ENCODE data around the gene SND1.

The SND1 gene

GRCh38 chr7:127770885-127771284 lies 118.9 kb downstream of the SND1 start:
- DNase-seq: no peak

DNA sequence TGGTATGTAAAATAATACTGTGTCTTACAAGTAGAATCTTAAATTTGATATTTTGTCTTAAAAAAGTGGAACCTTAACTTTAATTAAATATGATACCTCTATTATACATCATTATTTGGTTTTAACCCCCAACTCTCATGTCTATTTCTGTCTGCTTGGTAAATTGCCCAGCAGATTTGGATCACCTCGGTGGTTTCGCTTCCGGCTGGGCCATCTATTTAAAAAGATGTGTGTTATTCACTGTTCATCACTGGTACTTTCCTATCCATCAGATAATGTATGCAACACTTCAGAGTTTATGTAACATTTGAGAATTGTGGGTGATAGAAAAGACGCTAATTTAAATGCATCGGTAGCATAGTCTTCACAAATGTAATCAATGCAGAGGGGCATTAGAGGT lies 119.7 kb downstream of the SND1 start:
- DNase-seq: no peak

DNA sequence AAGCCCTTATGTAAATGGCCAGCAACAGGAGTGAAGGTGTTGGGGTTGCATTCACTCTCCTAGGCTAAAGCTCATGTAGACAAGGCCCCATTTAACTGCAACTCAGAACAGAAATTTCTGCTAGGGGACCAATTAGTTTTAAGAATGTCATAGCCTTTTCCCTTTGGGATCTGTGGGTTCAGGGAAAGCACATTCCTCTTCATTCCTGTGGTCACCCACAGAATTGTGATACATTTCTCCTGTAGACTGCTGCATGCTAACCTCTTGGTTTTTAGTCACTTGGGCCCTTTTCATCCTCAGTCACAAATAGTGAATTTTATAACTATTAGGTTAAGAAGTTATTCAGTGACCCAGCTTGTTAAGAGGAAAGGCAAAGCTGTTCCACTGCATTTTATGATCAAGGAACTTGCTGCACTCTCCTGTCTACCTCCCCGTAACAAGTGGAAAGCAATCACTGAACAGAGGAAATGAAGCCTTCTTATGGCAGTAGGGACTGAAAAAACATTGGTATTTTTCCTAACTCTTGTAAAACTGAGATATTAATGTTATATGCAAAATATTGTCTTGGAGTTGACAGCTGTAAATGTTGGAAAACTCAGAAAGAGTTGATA lies 124.9 kb downstream of the SND1 start:
- no peak for DNase-seq

GRCh38 chr7:127780489-127780888 lies 128.5 kb downstream of the SND1 start:
- DNase-seq: no peak

DNA sequence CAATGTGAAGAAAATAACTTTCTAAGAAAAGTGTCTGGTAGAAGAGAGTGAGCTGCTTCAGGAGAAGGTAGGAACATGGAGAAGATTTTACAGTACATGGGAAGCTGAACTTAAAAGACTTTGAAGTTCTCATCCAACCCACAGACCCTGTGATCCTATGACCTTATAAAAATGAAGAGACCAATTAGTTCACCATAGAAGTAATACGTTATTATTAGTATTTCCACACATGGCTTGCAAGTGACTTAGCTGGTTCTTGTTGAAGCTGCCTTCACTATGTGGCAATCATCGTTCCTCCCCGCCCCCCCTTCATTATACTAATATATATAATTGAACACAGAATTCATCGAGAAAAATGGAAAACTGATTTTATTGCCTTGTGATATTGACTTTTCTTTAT lies 129.1 kb downstream of the SND1 start:
- no peak for DNase-seq

- DNase-seq: no peak
These were observed 130.1 kb downstream of the SND1 start for GRCh38 chr7:127782075-127782474.

DNA sequence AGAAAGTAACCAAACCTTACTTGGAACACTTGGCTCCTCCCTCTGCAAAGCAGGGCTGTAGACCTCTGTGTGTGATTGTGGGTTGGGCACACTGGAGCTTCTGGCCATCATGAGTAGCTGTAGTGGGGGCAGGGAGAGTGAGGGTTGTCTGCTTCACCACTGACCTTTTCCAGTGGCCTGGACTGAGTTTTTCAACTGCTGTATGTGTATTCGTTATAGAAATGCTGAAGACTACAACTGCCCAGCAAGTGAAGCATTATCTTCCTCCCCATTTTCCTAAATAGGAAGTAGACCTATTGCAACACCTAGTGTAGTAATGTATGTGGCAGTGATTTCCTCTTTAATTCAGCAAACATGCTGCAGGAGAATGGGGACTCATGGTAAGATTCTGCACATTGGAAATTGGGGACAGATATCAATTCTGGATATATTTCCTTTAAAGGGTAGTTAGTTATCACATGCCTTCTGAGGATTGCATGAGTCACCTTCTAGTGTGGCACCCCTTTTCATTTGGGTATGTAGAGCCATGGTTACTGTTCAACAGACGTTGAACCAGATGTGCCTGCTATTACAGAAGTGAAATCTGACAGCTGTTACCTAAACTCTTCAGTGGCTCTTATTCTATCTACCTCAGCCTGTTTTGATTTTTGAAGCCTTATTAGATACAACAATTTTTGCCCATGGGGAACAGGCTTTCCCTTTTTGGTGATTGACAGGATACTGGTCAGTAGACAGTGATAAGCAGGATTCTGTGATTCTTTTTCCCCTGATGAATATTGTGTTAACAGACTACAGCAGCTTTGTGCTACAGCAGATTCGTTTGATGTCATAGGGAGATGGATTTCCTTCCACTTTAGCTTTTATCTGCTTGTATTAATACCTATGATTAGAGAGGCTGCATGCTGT lies 130.9 kb downstream of the SND1 start:
- no peak for DNase-seq

GRCh38 chr7:127786184-127786583 lies 134.2 kb downstream of the SND1 start:
- no peak for DNase-seq

DNA sequence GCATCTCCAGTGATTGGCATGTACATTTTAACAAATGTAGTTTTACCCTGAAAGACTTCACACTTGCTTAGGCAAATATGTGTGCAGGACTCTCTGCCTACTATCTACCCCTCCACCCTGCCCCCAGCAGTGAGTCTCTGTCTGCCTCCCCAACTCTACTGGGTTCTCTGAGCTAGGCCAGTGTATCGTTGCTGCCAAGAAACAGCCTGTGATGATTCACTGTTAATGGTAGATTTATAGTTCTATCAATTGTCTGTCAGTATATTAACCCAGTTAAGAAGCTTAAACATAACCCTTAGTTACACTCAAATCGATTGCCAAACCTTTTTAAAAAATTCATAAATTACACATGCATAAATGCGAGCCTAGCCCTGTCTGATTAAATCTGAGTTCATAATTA lies 137.0 kb downstream of the SND1 start:
- DNase-seq: no peak

DNA sequence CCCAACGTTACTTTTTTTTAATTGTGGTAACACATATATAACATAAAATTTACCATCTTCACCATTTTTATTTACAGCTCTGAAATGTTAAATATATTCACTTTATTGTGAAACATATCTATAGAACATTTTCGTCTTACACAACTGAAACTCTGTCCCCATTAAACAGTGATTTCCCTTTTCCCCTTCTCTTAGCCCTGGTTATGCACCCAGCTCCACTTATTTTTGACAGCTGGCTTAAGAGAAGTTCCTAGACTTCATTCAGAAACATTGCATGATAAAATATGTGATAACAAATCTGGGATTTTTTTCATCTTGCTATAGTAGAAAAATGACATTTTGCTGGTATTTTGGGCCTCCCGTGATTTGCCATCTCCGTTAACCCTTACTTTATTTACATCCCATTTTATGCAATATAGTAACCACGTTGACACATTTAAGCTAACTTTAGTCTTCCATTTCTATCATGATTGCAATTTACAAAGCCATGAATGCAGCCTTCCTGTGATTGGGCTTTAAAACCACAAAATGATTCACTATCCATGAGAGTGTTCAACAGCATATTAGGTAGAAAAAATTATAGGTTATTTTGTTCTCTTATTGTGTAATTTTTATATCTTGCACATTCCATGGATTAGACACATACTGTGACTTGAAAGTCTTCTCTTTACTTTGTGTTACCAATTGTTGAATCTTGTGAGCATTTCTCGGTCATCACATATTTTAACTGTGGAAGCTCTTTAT lies 139.6 kb downstream of the SND1 start:
- no peak for DNase-seq

DNA sequence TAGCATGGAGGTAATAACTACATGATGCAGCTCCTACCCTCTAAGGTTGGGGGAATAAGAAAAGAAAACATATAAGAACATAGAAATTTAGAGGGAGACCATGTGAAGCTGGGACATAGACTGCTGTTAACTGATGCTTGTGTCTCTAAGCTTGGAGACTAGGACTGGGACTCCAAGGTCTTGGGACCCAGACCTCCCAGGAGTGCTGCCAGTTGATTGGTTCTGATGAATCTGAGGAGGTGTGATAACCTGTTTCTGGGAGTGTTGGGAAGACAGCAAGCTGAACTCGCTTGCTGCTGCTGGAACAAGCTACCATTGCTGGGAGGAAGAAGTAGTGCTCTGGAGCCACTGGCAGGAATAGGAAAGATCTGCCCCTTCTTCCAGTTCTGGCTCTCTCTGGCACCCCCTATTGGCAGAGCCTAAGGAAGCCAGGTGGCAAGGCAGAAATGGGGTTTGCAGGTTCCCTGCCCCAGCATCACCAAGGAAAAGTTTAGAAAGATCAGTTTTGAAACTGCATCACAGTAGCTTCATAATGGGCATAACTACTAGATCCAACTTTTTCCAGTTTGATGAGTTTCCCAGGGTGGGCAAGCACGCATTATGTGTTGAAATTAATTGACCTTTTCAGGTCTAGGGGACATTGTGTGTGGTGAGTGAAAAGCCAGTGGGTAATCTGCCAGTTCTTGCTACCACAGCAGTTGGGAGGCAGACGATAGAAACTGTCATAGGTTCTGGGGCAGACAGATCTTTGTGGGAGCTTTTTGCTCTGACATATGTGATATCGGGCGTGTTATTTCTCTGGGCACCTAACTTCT lies 140.7 kb downstream of the SND1 start:
- peak; percentile 39 to 59 for DNase-seq

- DNase-seq: no peak
These were observed 141.6 kb downstream of the SND1 start for GRCh38 chr7:127793582-127793981.

DNA sequence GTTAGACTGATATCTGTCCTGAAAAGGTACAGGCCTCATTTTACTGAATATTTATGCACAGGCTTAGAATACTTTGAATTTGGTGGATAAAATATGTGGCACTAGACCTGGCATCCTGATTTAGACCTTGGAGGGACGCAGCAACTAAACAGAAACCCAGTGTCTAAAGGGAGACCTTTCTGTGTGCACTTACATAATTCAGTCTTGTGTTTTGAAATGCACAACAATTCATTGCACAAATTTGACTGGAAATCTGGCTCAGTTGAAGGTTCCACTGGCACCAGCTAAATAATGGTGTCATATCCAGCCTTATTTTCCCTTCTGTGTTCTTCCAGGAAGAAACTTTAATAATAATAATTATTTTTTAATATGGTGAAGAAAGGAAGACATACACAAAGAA lies 142.1 kb downstream of the SND1 start:
- DNase-seq: no peak

DNA sequence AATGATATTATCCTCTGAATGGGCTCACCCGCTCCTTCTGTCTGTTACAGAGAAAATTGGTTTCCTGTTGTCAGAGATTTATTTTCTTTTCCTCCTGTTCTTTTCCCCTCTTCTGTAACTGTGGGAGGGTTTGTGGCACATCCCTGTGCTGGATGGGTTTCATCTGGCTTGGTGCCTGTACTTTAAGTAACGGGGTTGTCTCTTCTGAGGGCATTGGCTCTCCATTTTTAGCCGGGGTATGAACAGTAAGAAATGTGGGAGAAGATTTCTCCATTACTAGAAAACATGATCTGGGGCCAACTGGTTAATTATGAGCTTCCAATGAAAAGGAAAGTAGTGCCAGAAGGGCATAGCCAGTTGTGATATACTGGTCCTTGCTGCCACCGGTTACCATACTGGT lies 142.6 kb downstream of the SND1 start:
- no peak for DNase-seq

DNA sequence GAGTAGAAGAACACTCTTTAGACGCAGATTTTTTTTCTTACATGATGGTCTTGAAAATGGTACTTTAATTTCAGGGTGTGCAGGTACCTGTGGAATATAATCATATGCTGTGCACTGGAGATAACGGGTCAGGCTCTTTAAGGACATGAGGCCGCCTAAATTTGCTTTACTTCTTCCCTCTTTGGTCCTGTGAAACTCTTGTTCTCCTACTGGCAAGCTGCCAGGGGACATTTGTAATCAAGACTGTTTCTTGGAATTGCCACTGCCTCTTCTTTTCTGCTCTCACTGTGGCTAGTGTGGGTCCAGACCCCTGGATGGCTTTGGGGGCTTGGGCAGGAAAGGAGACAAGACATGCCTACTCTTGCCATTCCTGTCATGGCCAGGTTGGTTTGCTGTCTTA lies 146.0 kb downstream of the SND1 start:
- no peak for DNase-seq

DNA sequence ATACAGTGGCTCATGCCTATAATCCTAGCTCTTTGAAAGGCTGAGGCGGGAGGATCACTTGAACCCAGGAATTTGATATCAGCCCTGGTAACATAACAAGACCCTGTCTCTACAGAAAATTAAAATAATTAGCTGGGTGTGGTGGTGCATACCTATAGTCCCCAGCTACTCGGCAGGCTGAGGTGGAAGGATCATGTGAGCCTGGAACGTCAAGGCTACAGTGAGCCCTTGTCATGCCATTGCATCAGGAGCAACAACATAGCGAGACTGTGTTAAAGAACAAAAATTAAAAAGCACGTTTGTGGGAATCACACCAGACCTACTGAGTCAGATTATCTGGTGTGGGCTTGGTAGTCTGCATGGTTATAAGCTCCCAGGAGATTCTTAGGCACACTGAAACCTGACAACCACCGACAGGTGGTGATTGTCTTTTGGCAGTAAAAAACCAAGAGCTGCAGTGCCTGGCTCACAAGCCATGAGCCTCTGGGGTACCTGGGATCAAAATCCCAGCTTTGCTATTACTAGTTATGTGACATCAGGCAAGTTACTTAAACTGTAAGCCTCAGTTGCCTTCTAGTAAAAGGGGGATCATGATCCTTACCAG lies 146.9 kb downstream of the SND1 start:
- DNase-seq: no peak

DNA sequence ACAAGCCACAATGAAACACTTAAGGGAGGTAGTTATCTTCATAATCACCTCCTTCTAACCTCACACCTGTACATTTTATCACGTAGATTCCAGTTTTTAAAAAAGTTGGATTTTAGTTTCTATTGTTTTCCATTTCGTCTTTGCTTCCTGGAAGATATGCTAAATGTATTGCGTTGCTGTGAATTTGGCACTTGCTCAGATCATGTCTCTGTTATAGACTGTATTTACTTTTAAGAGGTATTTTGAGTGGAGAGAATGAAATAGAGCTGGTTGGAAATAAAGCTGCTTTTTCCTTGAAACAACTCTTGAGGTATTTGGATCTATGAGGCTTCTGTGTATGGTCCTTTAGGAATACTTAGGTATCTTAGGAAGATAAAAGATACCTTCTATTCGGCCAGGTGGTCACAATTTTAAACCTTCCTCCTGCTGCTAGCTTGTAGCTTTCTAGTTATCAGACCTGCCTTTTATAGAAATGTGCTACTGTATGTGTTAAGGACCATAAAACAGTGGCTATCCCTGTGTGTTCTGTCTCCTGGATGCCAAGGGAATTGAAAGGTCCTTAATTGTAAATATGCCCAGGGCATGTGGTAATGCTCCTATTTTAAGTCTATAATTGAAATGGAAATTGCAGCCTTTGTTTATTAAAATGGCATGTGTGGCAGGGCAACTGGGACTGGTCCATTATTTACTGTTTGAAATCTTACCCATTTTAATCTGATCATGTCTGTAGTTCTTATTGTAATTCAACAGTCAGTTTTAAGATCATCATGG lies 147.7 kb downstream of the SND1 start:
- DNase-seq: no peak

- no peak for DNase-seq
These were observed 150.9 kb downstream of the SND1 start for GRCh38 chr7:127802845-127803244.

- DNase-seq: no peak
These were observed 151.6 kb downstream of the SND1 start for GRCh38 chr7:127803626-127804025.

DNA sequence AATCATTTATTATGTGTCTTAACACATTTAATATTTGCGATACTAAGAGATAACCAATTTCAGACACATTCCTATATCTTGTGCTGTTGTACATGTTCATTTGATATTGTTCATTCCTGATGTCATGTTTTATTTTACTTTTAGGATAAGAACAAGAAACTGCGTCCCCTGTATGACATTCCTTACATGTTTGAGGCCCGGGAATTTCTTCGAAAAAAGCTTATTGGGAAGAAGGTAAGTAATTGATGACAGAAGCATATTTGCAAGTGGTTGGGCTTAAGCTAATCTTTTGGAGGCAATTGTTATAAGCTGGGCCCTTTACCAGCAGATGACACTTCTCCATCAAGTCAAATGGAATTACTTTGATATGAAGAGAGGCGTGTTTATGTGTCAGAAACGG lies 155.3 kb downstream of the SND1 start:
- DNase-seq: no peak

DNA sequence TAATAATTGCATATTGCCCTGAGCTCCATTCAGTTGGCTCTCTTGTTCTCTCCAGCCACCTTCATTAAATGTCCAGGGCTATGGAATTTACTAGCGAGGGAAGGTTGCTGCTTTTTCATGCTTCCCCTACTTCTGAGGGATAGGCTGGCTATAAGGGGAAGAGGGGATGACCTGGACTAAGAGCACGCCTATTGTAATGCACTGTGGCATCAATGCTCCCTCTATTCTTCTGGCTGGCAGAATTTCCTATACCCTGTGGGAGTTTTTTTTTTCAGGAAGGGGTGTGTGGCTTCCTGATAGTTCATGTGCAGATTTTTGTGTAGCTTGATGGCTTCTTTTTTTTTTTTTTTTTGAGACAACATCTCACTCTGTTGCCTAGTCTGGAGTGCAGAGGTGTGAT lies 155.8 kb downstream of the SND1 start:
- no peak for DNase-seq

- no peak for DNase-seq
These were observed 157.3 kb downstream of the SND1 start for GRCh38 chr7:127809261-127809702.
